GM12878 (cell line): ENCODE measurements around the gene ASCL4. TPM values are rescaled to one million over a fixed set of nuclear protein-coding genes. Genes with fewer than 3 reads are reported as not detected.

ENCODE experiments used
- ATAC-seq: fragments of 200-7000 bp; cut with Tn5 transposase; 3 replicates; pipeline ENCODE4 v1.9.1; 2020; ENCODE audit warnings: mild to moderate bottlenecking, moderate library complexity
- BruUV-seq: library from RNA; stranded (reverse); fragments of 400-500 nt; replicated peaks from 2 replicates; lab custom pipeline; 2021; lab: Mats Ljungman, UMichigan
- CTCF ChIA-PET: fragments of 300-600 bp; sonication (Branson Sonifier 250); formaldehyde crosslinking; extraction: SDS; loops from one replicate; lab custom pipeline; 2021; ENCODE audit warnings: inconsistent platforms; lab: Yijun Ruan, JAX
- POLR2A ChIA-PET: fragments of 350-600 bp; formaldehyde crosslinking; extraction: SDS; loops from one replicate; lab custom pipeline; 2021; ENCODE audit warnings: inconsistent platforms; lab: Charles Lee
- RAD21 ChIA-PET: fragments of 300-600 bp; sonication (Branson Sonifier 250); formaldehyde crosslinking; loops from one replicate; lab custom pipeline; 2023; ENCODE audit warnings: antibody characterized with exemption; ENCODE audit not compliant: unreplicated experiment; lab: Charles Lee
- SMC1A ChIA-PET: fragments of 300-600 bp; sonication (Branson Sonifier 250); formaldehyde crosslinking; loops from one replicate; lab custom pipeline; 2023; ENCODE audit not compliant: unreplicated experiment, uncharacterized antibody; lab: Charles Lee
- DNase-seq: peaks from one replicate; pipeline ENCODE4 v3.0.0-alpha.2; 2011; ENCODE audit warnings: low read depth, low spot score
- FAIRE-seq: peaks from 3 replicates; lab custom pipeline; 2011; peaks lifted over from hg19 to GRCh38; lab: Jason Lieb, UNC
- H2AFZ ChIP-seq: 2 replicates; pipeline ENCODE4 v1.6.0; 2011; ENCODE audit warnings: low read depth, low read length, control low read depth; ENCODE audit not compliant: control insufficient read depth
- H3K27ac ChIP-seq: 2 replicates; pipeline ENCODE4 v1.5.1; 2011; ENCODE audit warnings: control low read depth; ENCODE audit not compliant: control insufficient read depth, insufficient read depth
- H3K27me3 ChIP-seq, 2 experiments: replicated peaks in 1 of 2; 2 replicates each; pipeline versions ENCODE4 v1.6.0 to v1.6.1; 2011; ENCODE audit warnings: low read length in 1 of 2; ENCODE audit not compliant: control insufficient read depth in 2 of 2, insufficient read depth in 2 of 2
- H3K36me3 ChIP-seq, 2 experiments: 2 replicates each; pipeline ENCODE4 v1.5.1; 2011; ENCODE audit warnings: low read length in 1 of 2; ENCODE audit not compliant: control insufficient read depth in 2 of 2, insufficient read depth in 2 of 2
- H3K4me1 ChIP-seq: 2 replicates; pipeline ENCODE4 v1.6.1; 2011; ENCODE audit warnings: mild to moderate bottlenecking, low read length, moderate library complexity, mixed read lengths; ENCODE audit not compliant: control insufficient read depth, insufficient read depth
- H3K4me2 ChIP-seq: 2 replicates; pipeline ENCODE4 v1.6.0; 2011; ENCODE audit warnings: control low read depth; ENCODE audit not compliant: control insufficient read depth, insufficient read depth
- H3K4me3 ChIP-seq: fragments of 200-600 bp; sonication (generic); 2 replicates; pipeline ENCODE4 v1.5.1; 2016
- H3K79me2 ChIP-seq: 2 replicates; pipeline ENCODE4 v1.6.0; 2011; ENCODE audit warnings: low read length; ENCODE audit not compliant: control insufficient read depth, insufficient read depth
- H3K9ac ChIP-seq: 2 replicates; pipeline ENCODE4 v1.8.0; 2011; ENCODE audit warnings: low read length, control low read depth, mixed read lengths; ENCODE audit not compliant: control insufficient read depth, insufficient read depth
- H3K9me3 ChIP-seq: replicated peaks from 3 replicates; pipeline ENCODE4 v1.5.1; 2011; ENCODE audit warnings: mild to moderate bottlenecking, low read length; ENCODE audit not compliant: control insufficient read depth, insufficient read depth
- H4K20me1 ChIP-seq: 2 replicates; pipeline ENCODE4 v1.6.0; 2011; ENCODE audit not compliant: control insufficient read depth, insufficient read depth
- ATF3 ChIP-seq: IDR thresholded peaks from 2 replicates; pipeline ENCODE4 v1.6.1; 2011; ENCODE audit warnings: low read depth, mild to moderate bottlenecking, low read length, moderate library complexity, borderline replicate concordance; ENCODE audit errors: extremely low read depth
- BCL11A ChIP-seq: IDR thresholded peaks from 2 replicates; pipeline ENCODE4 v1.6.1; 2011; ENCODE audit warnings: low read depth, low read length
- CREB1 ChIP-seq: IDR thresholded peaks from 2 replicates; pipeline ENCODE4 v1.6.1; 2012; ENCODE audit warnings: low read depth, mild to moderate bottlenecking, inconsistent platforms
- KLF5 ChIP-seq: fragments of 450-650 bp; IDR thresholded peaks from 2 replicates; pipeline ENCODE4 v1.6.1; 2014; ENCODE audit warnings: mild to moderate bottlenecking; ENCODE audit not compliant: partially characterized antibody
- LARP7 ChIP-seq: fragments of 450-650 bp; IDR thresholded peaks from 2 replicates; pipeline ENCODE4 v1.6.1; 2017; ENCODE audit warnings: mild to moderate bottlenecking
- WGBS: methylation state at CpG from one replicate; pipeline ENCODE4 v1.1.6; 2016; ENCODE audit warnings: low lambda C conversion rate; ENCODE audit not compliant: insufficient replicate concordance, insufficient coverage; ENCODE audit errors: missing lambda C conversion rate; 5-methylcytosine and 5-hydroxymethylcytosine counted together
- in situ Hi-C: fragments of 300-500 bp; cut with MboI; formaldehyde crosslinking; loops from 9 replicates; pipeline ENCODE4 v1.14.3; 2018; ENCODE audit warnings: mixed read lengths
- intact Hi-C: fragments of 100-400 bp; cut with micrococcal nuclease; formaldehyde crosslinking; loops from one replicate; pipeline ENCODE4 v1.14.2; 2022; ENCODE audit not compliant: unreplicated experiment
- polyA plus RNA-seq, 11 experiments: library from polyadenylated mRNA; depleted of rRNA in 4 of 11; unstranded in 6 of 11; stranded (reverse) in 5 of 11; fragments of >200 nt; fragmentation: Nextera tagmentation in 4 of 11; fragmentation: Illumina TruSeq in 1 of 11; extraction: Ambion mirVana in 4 of 11; extraction: Trizol in 1 of 11; gene quantifications; 1 replicate in 1 of 11; 2 replicates in 10 of 11; pipeline versions ENCODE4 v1.2.1 to v1.2.3, GENCODE V29; 2011 to 2016; ENCODE audit warnings: inconsistent platforms in 2 of 11, missing spikeins in 2 of 11, low read depth in 1 of 11
- total RNA-seq, 4 experiments: library from RNA; depleted of rRNA in 3 of 4; stranded (reverse); fragments of >200 nt in 3 of 4; fragmentation: Illumina TruSeq in 1 of 4; extraction: Trizol in 1 of 4; gene quantifications; 2 replicates each; pipeline versions ENCODE4 v1.2.1 to v1.2.3, GENCODE V29; 2013 to 2021
- TF ChIP-seq, protein P1 (sequence below): fragments of 150-350 bp; IDR thresholded peaks from 2 replicates; pipeline ENCODE4 v1.6.1; 2014; ENCODE audit warnings: mild to moderate bottlenecking, low read depth, low read length

Gene ASCL4
- total and polyA plus RNA-seq, 10 of the 15 experiments (the other 5 are each of a cell fraction or from before 2014, with no cell fraction given), result not detected

GRCh38 chr12:107803092-107803491, 28.6 kb downstream of the ASCL4 start:
- H2AFZ ChIP-seq, result no peak overlapping the region
- H3K27me3 ChIP-seq, result no peaks in the 10 kb centered on the region
- H3K4me2 ChIP-seq, result no peak overlapping the region
- no peak for ATAC-seq
- no TSS peak for BruUV-seq
- no peaks in the 10 kb centered on the region for H3K79me2 ChIP-seq
- WGBS, result 34% methylated on average over 3 of the region's 3 CpGs
- H4K20me1 ChIP-seq, result no peaks in the 10 kb centered on the region
- peaks cover 3% of the 10 kb centered on the region; the same call in 1 of the 2 replicates for H3K4me1 ChIP-seq
- RAD21 ChIA-PET, result no interaction called here
- in situ Hi-C loops, result no loop called here
- SMC1A ChIA-PET, result no interaction called here
- POLR2A ChIA-PET, result interaction anchor here (0.5 kb wide), 1 partner anchor 40 kb away, joined by 3 read pairs; no protein-coding TSS in a partner anchor
- no peaks in the 10 kb centered on the region for H3K9me3 ChIP-seq
- no peak for TF ChIP-seq ATF3
- TF ChIP-seq BCL11A, result no peak
- TF ChIP-seq KLF5, result no peak
- no peak for TF ChIP-seq LARP7
- TF ChIP-seq, protein P1, sequence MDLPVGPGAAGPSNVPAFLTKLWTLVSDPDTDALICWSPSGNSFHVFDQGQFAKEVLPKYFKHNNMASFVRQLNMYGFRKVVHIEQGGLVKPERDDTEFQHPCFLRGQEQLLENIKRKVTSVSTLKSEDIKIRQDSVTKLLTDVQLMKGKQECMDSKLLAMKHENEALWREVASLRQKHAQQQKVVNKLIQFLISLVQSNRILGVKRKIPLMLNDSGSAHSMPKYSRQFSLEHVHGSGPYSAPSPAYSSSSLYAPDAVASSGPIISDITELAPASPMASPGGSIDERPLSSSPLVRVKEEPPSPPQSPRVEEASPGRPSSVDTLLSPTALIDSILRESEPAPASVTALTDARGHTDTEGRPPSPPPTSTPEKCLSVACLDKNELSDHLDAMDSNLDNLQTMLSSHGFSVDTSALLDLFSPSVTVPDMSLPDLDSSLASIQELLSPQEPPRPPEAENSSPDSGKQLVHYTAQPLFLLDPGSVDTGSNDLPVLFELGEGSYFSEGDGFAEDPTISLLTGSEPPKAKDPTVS, result no peak
- TF ChIP-seq CREB1, result no peak
- no peaks in the 10 kb centered on the region for H3K36me3 ChIP-seq
- no peak overlapping the region for H3K4me3 ChIP-seq
- CTCF ChIA-PET, result no interaction called here
- intact Hi-C loops, result no loop called here
- no peak overlapping the region for H3K9ac ChIP-seq
- no peak for FAIRE-seq
- no peak for DNase-seq
- no peak overlapping the region for H3K27ac ChIP-seq
